ENCODE results near the gene STAG2. TPM values are rescaled to one million over a fixed set of nuclear protein-coding genes. Genes with fewer than 3 reads are reported as not detected.
"Not testable (repeated sequence)": the region's sequence is repeated elsewhere in the genome, so short reads cannot be mapped to it uniquely, and the experiment has no call there.

STAG2 gene
- polyA plus RNA-seq, 1 experiment = 15.7 TPM

GRCh38 chrX:124045109-124045508, 83.6 kb downstream of the STAG2 start:
- ChIA-PET POLR2A (no interaction called here), CTCF (no interaction called here)
- Histone ChIP-seq H3K4me3 (ENCODE audit: low read depth, low read length) (no peak overlapping the region), H3K36me3 (ENCODE audit: control insufficient read depth, insufficient read depth, low read length) (no peaks in the 10 kb centered on the region), H3K27me3 (ENCODE audit: control insufficient read depth, insufficient read depth, low read length) (no peaks in the 10 kb centered on the region)
- DNase-seq (ENCODE audit: low read depth) = no peak
- TF ChIP-seq CTCF (IDR thresholded peaks at IDR 0.05; ENCODE audit: insufficient read depth, low read depth, low read length) = no peak

GRCh38 chrX:124084417-124084816, 122.9 kb downstream of the STAG2 start:
- H3K27me3 ChIP-seq (ENCODE audit: control insufficient read depth, insufficient read depth, low read length); H3K36me3 ChIP-seq (ENCODE audit: control insufficient read depth, insufficient read depth, low read length); POLR2A ChIA-PET; CTCF ChIA-PET; H3K4me3 ChIP-seq (ENCODE audit: low read depth, low read length); DNase-seq (ENCODE audit: low read depth): not testable (repeated sequence)

GRCh38 chrX:124085063-124085462, 123.6 kb downstream of the STAG2 start:
- DNase-seq (ENCODE audit: low read depth) = no peak
- Histone ChIP-seq H3K36me3 (ENCODE audit: control insufficient read depth, insufficient read depth, low read length) (peaks cover 3% of the 10 kb centered on the region; the same call in 1 of the 2 replicates), H3K4me3 (ENCODE audit: low read depth, low read length) (no peak overlapping the region), H3K27me3 (ENCODE audit: control insufficient read depth, insufficient read depth, low read length) (no peaks in the 10 kb centered on the region)
- CTCF ChIA-PET = no interaction called here
- POLR2A ChIA-PET = no interaction called here
- no peak for TF ChIP-seq CTCF (IDR thresholded peaks at IDR 0.05; ENCODE audit: insufficient read depth, low read depth, low read length)

- H3K36me3 ChIP-seq (ENCODE audit: control insufficient read depth, insufficient read depth, low read length) = peaks cover 3% of the 10 kb centered on the region; the same call in 1 of the 2 replicates
- CTCF ChIA-PET = no interaction called here
- H3K4me3 ChIP-seq (ENCODE audit: low read depth, low read length) = no peak overlapping the region
- no peak for TF ChIP-seq CTCF (IDR thresholded peaks at IDR 0.05; ENCODE audit: insufficient read depth, low read depth, low read length)
- no peak for DNase-seq (ENCODE audit: low read depth)
- POLR2A ChIA-PET = no interaction called here
- H3K27me3 ChIP-seq (ENCODE audit: control insufficient read depth, insufficient read depth, low read length) = no peaks in the 10 kb centered on the region
Measured at GRCh38 chrX:124086411-124086810, 124.9 kb downstream of the STAG2 start.

GRCh38 chrX:124087000-124087746, 125.7 kb downstream of the STAG2 start:
- TF ChIP-seq CTCF (IDR thresholded peaks at IDR 0.05; ENCODE audit: insufficient read depth, low read depth, low read length) = no peak
- POLR2A ChIA-PET = no interaction called here

GRCh38 chrX:124093222-124093621, 131.7 kb downstream of the STAG2 start:
- Histone ChIP-seq H3K27me3 (ENCODE audit: control insufficient read depth, insufficient read depth, low read length) (no peaks in the 10 kb centered on the region), H3K4me3 (ENCODE audit: low read depth, low read length) (no peak overlapping the region), H3K36me3 (ENCODE audit: control insufficient read depth, insufficient read depth, low read length) (peaks cover 1% of the 10 kb centered on the region; the same call in 1 of the 2 replicates)
- ChIA-PET POLR2A (no interaction called here), CTCF (no interaction called here)
- TF ChIP-seq CTCF (IDR thresholded peaks at IDR 0.05; ENCODE audit: insufficient read depth, low read depth, low read length) = no peak
- DNase-seq (ENCODE audit: low read depth) = no peak

More at GRCh38 chrX:124087000-124087746, 125.7 kb downstream of the STAG2 start:
- H3K4me3 ChIP-seq (ENCODE audit: low read depth, low read length) = no peak overlapping the region
- H3K36me3 ChIP-seq (ENCODE audit: control insufficient read depth, insufficient read depth, low read length) = peaks cover 3% of the 10 kb centered on the region; the same call in 1 of the 2 replicates
- DNase-seq (ENCODE audit: low read depth) = no peak
- CTCF ChIA-PET = no interaction called here
- no peaks in the 10 kb centered on the region for H3K27me3 ChIP-seq (ENCODE audit: control insufficient read depth, insufficient read depth, low read length)
